ENCODE data around the gene SVOP.

SVOP gene

GRCh38 chr12:108955225-108955835 is 65.5 kb downstream of the SVOP start:
- TF ChIP-seq, protein P1, sequence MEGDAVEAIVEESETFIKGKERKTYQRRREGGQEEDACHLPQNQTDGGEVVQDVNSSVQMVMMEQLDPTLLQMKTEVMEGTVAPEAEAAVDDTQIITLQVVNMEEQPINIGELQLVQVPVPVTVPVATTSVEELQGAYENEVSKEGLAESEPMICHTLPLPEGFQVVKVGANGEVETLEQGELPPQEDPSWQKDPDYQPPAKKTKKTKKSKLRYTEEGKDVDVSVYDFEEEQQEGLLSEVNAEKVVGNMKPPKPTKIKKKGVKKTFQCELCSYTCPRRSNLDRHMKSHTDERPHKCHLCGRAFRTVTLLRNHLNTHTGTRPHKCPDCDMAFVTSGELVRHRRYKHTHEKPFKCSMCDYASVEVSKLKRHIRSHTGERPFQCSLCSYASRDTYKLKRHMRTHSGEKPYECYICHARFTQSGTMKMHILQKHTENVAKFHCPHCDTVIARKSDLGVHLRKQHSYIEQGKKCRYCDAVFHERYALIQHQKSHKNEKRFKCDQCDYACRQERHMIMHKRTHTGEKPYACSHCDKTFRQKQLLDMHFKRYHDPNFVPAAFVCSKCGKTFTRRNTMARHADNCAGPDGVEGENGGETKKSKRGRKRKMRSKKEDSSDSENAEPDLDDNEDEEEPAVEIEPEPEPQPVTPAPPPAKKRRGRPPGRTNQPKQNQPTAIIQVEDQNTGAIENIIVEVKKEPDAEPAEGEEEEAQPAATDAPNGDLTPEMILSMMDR (IDR thresholded peaks at IDR 0.05; ENCODE audit: low read depth, low read length), result no peak
- no peak overlapping the region for H3K4me3 ChIP-seq (ENCODE audit: low read depth, low read length)

GRCh38 chr12:108950991-108951739 is 69.7 kb downstream of the SVOP start:
- TF ChIP-seq, protein P1 (IDR thresholded peaks at IDR 0.05; ENCODE audit: low read depth, low read length), result peak; percentile 68
- no peak overlapping the region for H3K4me3 ChIP-seq (ENCODE audit: low read depth, low read length)

GRCh38 chr12:108949976-108950375 is 70.9 kb downstream of the SVOP start:
- TF ChIP-seq, protein P1 (IDR thresholded peaks at IDR 0.05; ENCODE audit: low read depth, low read length), result no peak
- H3K4me3 ChIP-seq (ENCODE audit: low read depth, low read length), result no peak overlapping the region

DNA sequence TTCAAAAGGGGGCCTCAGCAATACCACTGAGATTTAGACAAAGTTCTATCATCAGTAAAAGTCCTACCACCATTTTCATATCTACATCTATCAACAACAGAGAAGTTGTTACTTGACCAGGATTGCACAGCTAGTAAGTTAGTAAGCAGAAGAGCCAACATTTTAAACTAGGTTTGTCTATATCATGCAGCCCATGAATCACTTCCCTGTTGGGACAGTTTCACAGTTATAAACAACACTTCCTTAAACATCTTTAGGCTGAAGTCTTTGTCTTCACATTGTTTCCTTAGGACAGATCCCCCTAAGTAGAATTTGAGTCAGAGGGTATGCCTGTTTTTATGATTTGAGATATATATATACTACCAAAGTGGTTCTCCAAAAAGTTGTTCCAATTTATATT is 72.5 kb downstream of the SVOP start:
- H3K4me3 ChIP-seq (ENCODE audit: low read depth, low read length), result no peak overlapping the region

DNA sequence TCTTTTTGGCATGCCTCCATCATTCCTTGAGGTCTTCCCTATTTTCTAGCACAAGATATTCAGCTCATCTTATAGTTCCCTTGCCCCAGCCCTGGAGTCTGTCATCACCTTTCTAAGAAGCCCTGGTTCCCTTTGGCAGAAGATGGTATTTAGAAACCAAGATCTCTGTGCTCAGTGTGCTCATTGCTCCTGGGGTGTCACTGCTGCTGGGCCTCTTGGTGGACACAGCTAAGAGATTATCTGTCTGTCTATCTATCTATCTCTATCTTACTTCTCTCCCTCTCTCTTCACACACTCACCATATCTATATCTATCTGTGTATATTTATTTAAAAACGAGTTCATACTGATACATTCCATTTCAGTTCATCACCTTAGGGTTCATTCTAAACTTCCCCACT is 73.8 kb downstream of the SVOP start:
- TF ChIP-seq, protein P1 (IDR thresholded peaks at IDR 0.05; ENCODE audit: low read depth, low read length), result no peak
- no peak overlapping the region for H3K4me3 ChIP-seq (ENCODE audit: low read depth, low read length)

More for the DNA sequence above, 72.5 kb downstream of the SVOP start:
- TF ChIP-seq, protein P1 (IDR thresholded peaks at IDR 0.05; ENCODE audit: low read depth, low read length), result no peak

GRCh38 chr12:108940138-108940537 is 80.7 kb downstream of the SVOP start:
- TF ChIP-seq, protein P1 (IDR thresholded peaks at IDR 0.05; ENCODE audit: low read depth, low read length), result no peak

GRCh38 chr12:108939594-108939993 is 81.3 kb downstream of the SVOP start:
- TF ChIP-seq, protein P1 (IDR thresholded peaks at IDR 0.05; ENCODE audit: low read depth, low read length), result no peak
- no peak overlapping the region for H3K4me3 ChIP-seq (ENCODE audit: low read depth, low read length)

More at GRCh38 chr12:108940138-108940537, 80.7 kb downstream of the SVOP start:
- no peak overlapping the region for H3K4me3 ChIP-seq (ENCODE audit: low read depth, low read length)
